Neural cell (in vitro differentiated cells): ENCODE measurements around the gene TFAP2C. TPM values are rescaled to one million over a fixed set of nuclear protein-coding genes. Genes with fewer than 3 reads are reported as not detected.

Source experiments
- H2AFZ ChIP-seq: fragments of 200-600, 300-800 bp; sonication (generic), shearing (Covaris generic); 2 replicates; pipeline ENCODE4 v1.6.0; 2014; ENCODE audit warnings: low read depth, mild to moderate bottlenecking, antibody characterized with exemption, low read length, moderate library complexity
- H3F3A ChIP-seq: fragments of 200-600 bp; shearing (Covaris generic); 2 replicates; pipeline ENCODE4 v1.6.1; 2016; ENCODE audit warnings: mild to moderate bottlenecking, moderate library complexity, mixed read lengths, antibody characterized with exemption, low read length; ENCODE audit not compliant: insufficient read depth, poor library complexity, severe bottlenecking
- H3K27ac ChIP-seq: fragments of 200-600, 300-800 bp; sonication (generic), shearing (Covaris generic); 2 replicates; pipeline ENCODE4 v1.5.1; 2014; ENCODE audit warnings: mild to moderate bottlenecking, low read length, moderate library complexity
- H3K27me3 ChIP-seq: fragments of 300-800, 200-600 bp; sonication (generic), shearing (Covaris generic); 2 replicates; pipeline ENCODE4 v1.6.0; 2014; ENCODE audit warnings: mild to moderate bottlenecking, low read depth, low read length, moderate library complexity; ENCODE audit not compliant: insufficient read depth
- H3K36me3 ChIP-seq: fragments of 300-800, 200-600 bp; sonication (generic), shearing (Covaris generic); 2 replicates; pipeline ENCODE4 v1.5.1; 2014; ENCODE audit warnings: mild to moderate bottlenecking, antibody characterized with exemption, low read length, moderate library complexity; ENCODE audit not compliant: insufficient read depth
- H3K4me2 ChIP-seq: fragments of 300-800, 200-600 bp; sonication (generic), shearing (Covaris generic); 2 replicates; pipeline ENCODE4 v1.6.0; 2014; ENCODE audit warnings: mild to moderate bottlenecking, low read length
- H3K4me3 ChIP-seq: fragments of 300-800, 200-600 bp; sonication (generic), shearing (Covaris generic); 2 replicates; pipeline ENCODE4 v1.5.1; 2014; ENCODE audit warnings: mild to moderate bottlenecking, low read length, moderate library complexity
- H3K79me2 ChIP-seq: fragments of 200-600 bp; shearing (Covaris generic); replicated peaks from 2 replicates; pipeline ENCODE4 v1.6.0; 2014; ENCODE audit warnings: mild to moderate bottlenecking, low read length, moderate library complexity; ENCODE audit not compliant: insufficient read depth
- H3K9ac ChIP-seq: fragments of 300-800, 200-600 bp; sonication (generic), shearing (Covaris generic); 2 replicates; pipeline ENCODE4 v1.6.1; 2016; ENCODE audit warnings: mild to moderate bottlenecking, low read length, mixed read lengths
- H3K9me2 ChIP-seq: fragments of 200-600 bp; shearing (Covaris generic); 2 replicates; pipeline ENCODE4 v1.6.1; 2016; ENCODE audit warnings: mild to moderate bottlenecking, low read length, mixed read lengths; ENCODE audit not compliant: insufficient read depth
- H3K9me3 ChIP-seq: fragments of 200-600, 300-800 bp; sonication (generic), shearing (Covaris generic); 2 replicates; pipeline ENCODE4 v1.6.1; 2016; ENCODE audit warnings: mild to moderate bottlenecking, mixed run types, low read length, moderate library complexity, mixed read lengths
- H4K20me1 ChIP-seq: fragments of 200-600 bp; shearing (Covaris generic); 2 replicates; pipeline ENCODE4 v1.6.1; 2016; ENCODE audit warnings: mild to moderate bottlenecking, mixed run types; ENCODE audit not compliant: insufficient read depth
- CTCF ChIP-seq: fragments of 450-650 bp; IDR thresholded peaks from 2 replicates; pipeline ENCODE4 v1.5.1; 2014; ENCODE audit warnings: antibody characterized with exemption, mild to moderate bottlenecking, moderate library complexity; ENCODE audit not compliant: poor library complexity, severe bottlenecking
- EZH2 ChIP-seq: fragments of 200-600, 300-800 bp; shearing (Covaris generic), sonication (generic); IDR thresholded peaks from 2 replicates; pipeline ENCODE4 v1.6.1; 2014; ENCODE audit warnings: antibody characterized with exemption, low read length, borderline replicate concordance, mild to moderate bottlenecking; ENCODE audit not compliant: insufficient read depth, poor library complexity, severe bottlenecking
- MXI1 ChIP-seq: fragments of 450-650 bp; conservative IDR thresholded peaks from 2 replicates; pipeline ENCODE4 v1.6.1; 2014; ENCODE audit warnings: antibody characterized with exemption, mild to moderate bottlenecking; ENCODE audit not compliant: poor library complexity, severe bottlenecking
- POLR2AphosphoS5 ChIP-seq: IDR thresholded peaks from 2 replicates; pipeline ENCODE4 v1.6.1; 2012
- RAD21 ChIP-seq: fragments of 450-650 bp; conservative IDR thresholded peaks from 2 replicates; pipeline ENCODE4 v1.6.1; 2014; ENCODE audit warnings: antibody characterized with exemption, mild to moderate bottlenecking, moderate library complexity
- SMC3 ChIP-seq: fragments of 450-650 bp; conservative IDR thresholded peaks from 2 replicates; pipeline ENCODE4 v1.6.1; 2014; ENCODE audit warnings: antibody characterized with exemption, mild to moderate bottlenecking, moderate library complexity; ENCODE audit not compliant: poor library complexity
- TAF1 ChIP-seq: IDR thresholded peaks from 2 replicates; pipeline ENCODE4 v1.6.1; 2012; ENCODE audit warnings: low read depth
- polyA plus RNA-seq: library from polyadenylated mRNA; depleted of rRNA; stranded (reverse); fragments of >200 nt; gene quantifications from 2 replicates; pipeline ENCODE4 v1.2.3, GENCODE V29; 2014
- TF ChIP-seq, protein P1 (sequence below): IDR thresholded peaks from 2 replicates; pipeline ENCODE4 v1.6.1; 2012; ENCODE audit warnings: borderline replicate concordance

Gene TFAP2C
- polyA plus RNA-seq, 1 donor from 2014 or later: not detected

DNA sequence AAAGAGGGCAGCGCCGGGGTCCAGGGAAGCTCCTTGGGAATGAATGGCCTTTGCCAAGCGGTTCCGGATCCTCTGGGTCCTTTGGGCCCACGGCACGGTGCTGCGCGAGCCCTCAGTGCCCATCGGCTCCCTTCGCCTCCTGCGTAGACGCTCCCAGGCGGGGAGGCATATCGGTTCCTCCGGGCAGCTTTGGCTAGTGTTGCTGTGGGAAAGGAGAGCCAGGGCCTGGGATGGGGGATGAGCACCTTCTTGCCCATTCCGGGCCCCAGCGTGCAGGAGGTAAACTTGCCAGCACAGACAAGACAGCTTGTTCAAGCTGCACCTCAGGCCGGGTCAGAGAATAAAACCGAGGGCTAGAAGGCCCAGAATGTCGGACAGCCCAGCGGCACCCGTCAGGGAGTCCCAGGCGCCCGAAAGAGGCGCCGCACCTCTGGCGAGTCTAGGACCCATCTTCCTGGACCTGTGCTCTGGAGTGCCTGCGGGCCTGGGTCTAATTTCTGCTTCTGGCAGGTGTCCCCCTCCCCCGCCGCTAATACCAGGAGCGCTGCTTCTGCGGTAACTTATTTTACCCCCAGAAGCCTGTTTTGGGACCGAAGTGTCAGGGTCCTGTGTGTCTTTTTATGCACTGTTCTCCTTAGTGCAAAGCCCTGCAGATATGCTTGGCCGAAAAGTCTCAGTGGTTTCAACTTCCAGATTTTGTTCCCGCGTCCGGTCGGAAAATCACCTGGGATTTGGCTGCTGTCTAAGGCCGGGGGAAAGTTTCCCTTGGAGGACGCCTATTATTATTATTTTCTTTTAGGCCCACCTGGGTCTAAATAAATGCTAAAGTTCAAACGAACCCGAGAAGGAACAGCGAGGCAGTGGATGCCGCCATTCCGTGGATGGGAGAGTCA, 1.7 kb upstream of the TFAP2C start:
- no peaks in the 10 kb centered on the region for H3K79me2 ChIP-seq
- H3K36me3 ChIP-seq: no peaks in the 10 kb centered on the region
- peak overlapping the region; percentile 43 for H3K4me3 ChIP-seq
- H3K9me3 ChIP-seq: no peaks in the 10 kb centered on the region
- no peak overlapping the region for H3K27ac ChIP-seq
- H4K20me1 ChIP-seq: no peaks in the 10 kb centered on the region
- no peak overlapping the region for H2AFZ ChIP-seq
- TF ChIP-seq, protein P1, sequence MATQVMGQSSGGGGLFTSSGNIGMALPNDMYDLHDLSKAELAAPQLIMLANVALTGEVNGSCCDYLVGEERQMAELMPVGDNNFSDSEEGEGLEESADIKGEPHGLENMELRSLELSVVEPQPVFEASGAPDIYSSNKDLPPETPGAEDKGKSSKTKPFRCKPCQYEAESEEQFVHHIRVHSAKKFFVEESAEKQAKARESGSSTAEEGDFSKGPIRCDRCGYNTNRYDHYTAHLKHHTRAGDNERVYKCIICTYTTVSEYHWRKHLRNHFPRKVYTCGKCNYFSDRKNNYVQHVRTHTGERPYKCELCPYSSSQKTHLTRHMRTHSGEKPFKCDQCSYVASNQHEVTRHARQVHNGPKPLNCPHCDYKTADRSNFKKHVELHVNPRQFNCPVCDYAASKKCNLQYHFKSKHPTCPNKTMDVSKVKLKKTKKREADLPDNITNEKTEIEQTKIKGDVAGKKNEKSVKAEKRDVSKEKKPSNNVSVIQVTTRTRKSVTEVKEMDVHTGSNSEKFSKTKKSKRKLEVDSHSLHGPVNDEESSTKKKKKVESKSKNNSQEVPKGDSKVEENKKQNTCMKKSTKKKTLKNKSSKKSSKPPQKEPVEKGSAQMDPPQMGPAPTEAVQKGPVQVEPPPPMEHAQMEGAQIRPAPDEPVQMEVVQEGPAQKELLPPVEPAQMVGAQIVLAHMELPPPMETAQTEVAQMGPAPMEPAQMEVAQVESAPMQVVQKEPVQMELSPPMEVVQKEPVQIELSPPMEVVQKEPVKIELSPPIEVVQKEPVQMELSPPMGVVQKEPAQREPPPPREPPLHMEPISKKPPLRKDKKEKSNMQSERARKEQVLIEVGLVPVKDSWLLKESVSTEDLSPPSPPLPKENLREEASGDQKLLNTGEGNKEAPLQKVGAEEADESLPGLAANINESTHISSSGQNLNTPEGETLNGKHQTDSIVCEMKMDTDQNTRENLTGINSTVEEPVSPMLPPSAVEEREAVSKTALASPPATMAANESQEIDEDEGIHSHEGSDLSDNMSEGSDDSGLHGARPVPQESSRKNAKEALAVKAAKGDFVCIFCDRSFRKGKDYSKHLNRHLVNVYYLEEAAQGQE: no peak
- TF ChIP-seq EZH2 (peak; percentile 56), MXI1 (no peak), RAD21 (no peak)
- no peak overlapping the region for H3K9ac ChIP-seq
- no peak overlapping the region for H3K4me2 ChIP-seq
- H3K27me3 ChIP-seq: peaks cover 87% of the 10 kb centered on the region
- H3F3A ChIP-seq: no peaks in the 10 kb centered on the region
- no peaks in the 10 kb centered on the region for H3K9me2 ChIP-seq

DNA sequence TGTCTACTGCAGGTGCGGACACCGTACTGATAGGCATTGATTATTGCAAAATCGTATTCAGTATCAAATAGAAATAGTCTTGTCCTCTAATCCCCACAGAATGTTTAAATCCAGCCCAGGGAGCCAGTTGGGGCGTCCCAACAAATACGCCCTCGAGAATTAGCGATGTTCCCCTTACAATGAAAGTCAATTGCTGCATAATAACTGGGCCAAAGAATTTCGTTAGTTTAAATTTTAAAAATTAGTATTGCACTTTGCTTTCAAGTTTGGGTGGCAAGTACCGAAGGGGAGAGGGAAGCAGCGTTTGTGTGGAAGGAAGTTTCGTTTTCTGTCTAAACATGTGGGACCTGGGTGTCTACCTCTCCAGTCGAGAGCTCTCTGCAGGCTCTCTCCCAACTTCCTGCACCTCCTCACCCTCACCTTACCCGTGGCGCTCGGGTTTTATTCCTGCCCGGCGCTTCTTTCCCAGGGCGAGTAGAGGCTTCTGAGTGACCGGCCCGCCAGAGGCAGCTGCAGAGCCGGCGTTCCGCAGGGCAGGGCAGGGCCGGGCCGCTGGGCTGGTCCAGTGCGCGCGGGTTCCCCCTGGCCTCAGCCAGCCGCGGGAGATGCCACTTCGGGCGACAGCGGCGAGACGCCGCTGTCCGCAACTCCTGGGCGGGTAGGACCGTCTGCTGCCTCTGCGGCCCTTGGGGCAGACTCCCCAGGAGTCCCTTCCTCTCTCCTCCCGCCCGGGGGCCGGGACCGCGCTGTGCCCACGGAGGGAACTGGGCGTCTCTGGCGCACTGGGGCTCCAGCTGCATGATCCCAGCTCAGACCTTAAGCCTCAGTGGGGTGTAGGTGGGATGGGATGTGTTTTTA, 862 bp upstream of the TFAP2C start:
- no peak overlapping the region for H3K27ac ChIP-seq
- no peaks in the 10 kb centered on the region for H4K20me1 ChIP-seq
- TF ChIP-seq CTCF: no peak
- no peak for TF ChIP-seq TAF1
- TF ChIP-seq SMC3: no peak
- no peak for TF ChIP-seq RAD21
- no peak for TF ChIP-seq MXI1
- peak; percentile 50 for TF ChIP-seq POLR2AphosphoS5
- TF ChIP-seq EZH2: peak; percentile 87
- TF ChIP-seq, protein P1: no peak
- no peaks in the 10 kb centered on the region for H3K36me3 ChIP-seq
- H3K27me3 ChIP-seq: peaks cover 93% of the 10 kb centered on the region
- H3K4me3 ChIP-seq: peak overlapping the region; percentile 65
- H2AFZ ChIP-seq: no peak overlapping the region
- H3K9me3 ChIP-seq: no peaks in the 10 kb centered on the region
- no peak overlapping the region for H3K4me2 ChIP-seq
- H3K9ac ChIP-seq: no peak overlapping the region
- H3K9me2 ChIP-seq: no peaks in the 10 kb centered on the region
- H3F3A ChIP-seq: no peaks in the 10 kb centered on the region
- no peaks in the 10 kb centered on the region for H3K79me2 ChIP-seq
